Neuron (in vitro differentiated cells): ENCODE results near the gene KLHL42.

Source experiments
- H2AFZ ChIP-seq: one replicate; pipeline ENCODE4 v1.6.1; 2013; ENCODE audit warnings: low read depth, mild to moderate bottlenecking, inconsistent platforms, low read length, moderate library complexity
- H3K27me3 ChIP-seq: one replicate; pipeline ENCODE4 v1.6.1; 2013; ENCODE audit warnings: low read length; ENCODE audit not compliant: insufficient read depth
- H3K36me3 ChIP-seq: one replicate; pipeline ENCODE4 v1.6.1; 2013; ENCODE audit warnings: low read length; ENCODE audit not compliant: insufficient read depth
- H3K4me1 ChIP-seq: one replicate; pipeline ENCODE4 v1.6.1; 2013; ENCODE audit warnings: low read length; ENCODE audit not compliant: insufficient read depth
- H3K4me3 ChIP-seq: 2 replicates; pipeline ENCODE4 v1.5.1; 2013; ENCODE audit warnings: mild to moderate bottlenecking, low read length, moderate library complexity
- H3K9me3 ChIP-seq: one replicate; pipeline ENCODE4 v1.6.1; 2013; ENCODE audit warnings: low read length

Gene KLHL42

GRCh38 chr12:27790179-27790578, 10.1 kb downstream of the KLHL42 start:
- no peak overlapping the region for H2AFZ ChIP-seq
- peaks cover 54% of the 10 kb centered on the region for H3K36me3 ChIP-seq
- H3K4me1 ChIP-seq, result no peaks in the 10 kb centered on the region
- no peaks in the 10 kb centered on the region for H3K27me3 ChIP-seq
- H3K9me3 ChIP-seq, result no peaks in the 10 kb centered on the region
- H3K4me3 ChIP-seq, result no peak overlapping the region

GRCh38 chr12:27794818-27795584, 15.0 kb downstream of the KLHL42 start:
- H3K36me3 ChIP-seq, result peaks cover 84% of the 10 kb centered on the region
- no peak overlapping the region for H3K4me3 ChIP-seq
- H3K9me3 ChIP-seq, result no peaks in the 10 kb centered on the region
- H3K4me1 ChIP-seq, result no peaks in the 10 kb centered on the region
- no peaks in the 10 kb centered on the region for H3K27me3 ChIP-seq
- no peak overlapping the region for H2AFZ ChIP-seq

- Histone ChIP-seq H2AFZ (no peak overlapping the region), H3K4me3 (no peak overlapping the region), H3K27me3 (no peaks in the 10 kb centered on the region), H3K9me3 (no peaks in the 10 kb centered on the region), H3K4me1 (no peaks in the 10 kb centered on the region), H3K36me3 (peaks cover 82% of the 10 kb centered on the region)
These were observed 16.1 kb downstream of the KLHL42 start for GRCh38 chr12:27796128-27796527.

GRCh38 chr12:27797301-27798025, 17.4 kb downstream of the KLHL42 start:
- Histone ChIP-seq H3K27me3 (no peaks in the 10 kb centered on the region), H3K36me3 (peaks cover 71% of the 10 kb centered on the region), H3K9me3 (no peaks in the 10 kb centered on the region), H3K4me3 (no peak overlapping the region), H3K4me1 (no peaks in the 10 kb centered on the region), H2AFZ (no peak overlapping the region)

- Histone ChIP-seq H3K9me3 (no peaks in the 10 kb centered on the region), H3K27me3 (no peaks in the 10 kb centered on the region), H2AFZ (no peak overlapping the region), H3K36me3 (peaks cover 43% of the 10 kb centered on the region), H3K4me1 (no peaks in the 10 kb centered on the region), H3K4me3 (no peak overlapping the region)
These were observed 20.8 kb downstream of the KLHL42 start for GRCh38 chr12:27800819-27801218.

- Histone ChIP-seq H3K4me3 (no peak overlapping the region), H3K27me3 (no peaks in the 10 kb centered on the region), H3K36me3 (peaks cover 36% of the 10 kb centered on the region)
These were observed 21.6 kb downstream of the KLHL42 start for GRCh38 chr12:27801630-27802029.

GRCh38 chr12:27802511-27802910, 22.5 kb downstream of the KLHL42 start:
- no peaks in the 10 kb centered on the region for H3K9me3 ChIP-seq
- no peaks in the 10 kb centered on the region for H3K4me1 ChIP-seq
- no peaks in the 10 kb centered on the region for H3K27me3 ChIP-seq
- no peak overlapping the region for H2AFZ ChIP-seq
- peaks cover 27% of the 10 kb centered on the region for H3K36me3 ChIP-seq
- no peak overlapping the region for H3K4me3 ChIP-seq

More at GRCh38 chr12:27801630-27802029, 21.6 kb downstream of the KLHL42 start:
- Histone ChIP-seq H3K9me3 (no peaks in the 10 kb centered on the region), H3K4me1 (no peaks in the 10 kb centered on the region), H2AFZ (no peak overlapping the region)

- Histone ChIP-seq H3K4me3 (no peak overlapping the region), H3K36me3 (peaks cover 23% of the 10 kb centered on the region), H3K9me3 (no peaks in the 10 kb centered on the region), H3K4me1 (no peaks in the 10 kb centered on the region), H3K27me3 (no peaks in the 10 kb centered on the region), H2AFZ (no peak overlapping the region)
These were observed 22.9 kb downstream of the KLHL42 start for GRCh38 chr12:27802936-27803335.

GRCh38 chr12:27805238-27805637, 25.2 kb downstream of the KLHL42 start:
- Histone ChIP-seq H3K9me3 (no peaks in the 10 kb centered on the region), H3K4me3 (no peak overlapping the region), H3K4me1 (no peaks in the 10 kb centered on the region), H3K36me3 (peaks cover 2% of the 10 kb centered on the region), H2AFZ (no peak overlapping the region), H3K27me3 (no peaks in the 10 kb centered on the region)

- Histone ChIP-seq H2AFZ (no peak overlapping the region), H3K9me3 (no peaks in the 10 kb centered on the region), H3K36me3 (no peaks in the 10 kb centered on the region), H3K4me1 (no peaks in the 10 kb centered on the region), H3K27me3 (no peaks in the 10 kb centered on the region), H3K4me3 (no peak overlapping the region)
These were observed 26.2 kb downstream of the KLHL42 start for GRCh38 chr12:27806259-27806658.

- Histone ChIP-seq H3K4me1 (no peaks in the 10 kb centered on the region), H2AFZ (no peak overlapping the region), H3K4me3 (no peak overlapping the region), H3K36me3 (no peaks in the 10 kb centered on the region), H3K9me3 (no peaks in the 10 kb centered on the region), H3K27me3 (no peaks in the 10 kb centered on the region)
These were observed 27.1 kb downstream of the KLHL42 start for GRCh38 chr12:27807063-27807703.

- H2AFZ ChIP-seq, result no peak overlapping the region
- H3K9me3 ChIP-seq, result no peaks in the 10 kb centered on the region
- H3K27me3 ChIP-seq, result no peaks in the 10 kb centered on the region
- no peaks in the 10 kb centered on the region for H3K36me3 ChIP-seq
- no peak overlapping the region for H3K4me3 ChIP-seq
- no peaks in the 10 kb centered on the region for H3K4me1 ChIP-seq
These were observed 28.8 kb downstream of the KLHL42 start for GRCh38 chr12:27808841-27809240.

- no peak overlapping the region for H3K4me3 ChIP-seq
- no peaks in the 10 kb centered on the region for H3K36me3 ChIP-seq
- H3K27me3 ChIP-seq, result no peaks in the 10 kb centered on the region
- no peak overlapping the region for H2AFZ ChIP-seq
- no peaks in the 10 kb centered on the region for H3K4me1 ChIP-seq
- H3K9me3 ChIP-seq, result no peaks in the 10 kb centered on the region
These were observed 30.7 kb downstream of the KLHL42 start for GRCh38 chr12:27810756-27811155.
